Activated CD8-positive, alpha-beta T cell treated with anti-CD3 and anti-CD28 coated beads for 36 hours (primary cell): ENCODE results near the gene MACF1. TPM values are rescaled to one million over a fixed set of nuclear protein-coding genes. Genes with fewer than 3 reads are reported as not detected.

ENCODE experiments used
- ATAC-seq: fragments of 200-7000 bp; cut with Tn5 transposase; one replicate; pipeline ENCODE4 v1.10.0; 2021; ENCODE audit warnings: mild to moderate bottlenecking, moderate library complexity
- CTCF ChIA-PET: fragments of 350-600 bp; sonication (Branson Sonifier 250); formaldehyde crosslinking; loops from one replicate; lab custom pipeline; 2021; ENCODE audit warnings: antibody characterized with exemption; lab: Charles Lee
- POLR2A ChIA-PET: fragments of 350-600 bp; sonication (Branson Sonifier 250); formaldehyde crosslinking; loops from one replicate; lab custom pipeline; 2021; ENCODE audit warnings: antibody characterized with exemption; lab: Charles Lee
- DNase-seq: peaks from one replicate; pipeline ENCODE4 v3.0.0-alpha.2; 2020
- H3K27ac Mint-ChIP-seq: one replicate; pipeline ENCODE4 v1.8.0; 2021; ENCODE audit warnings: mild to moderate bottlenecking, mixed read lengths
- H3K27me3 Mint-ChIP-seq: one replicate; pipeline ENCODE4 v1.8.0; 2021; ENCODE audit warnings: mixed read lengths
- H3K36me3 Mint-ChIP-seq: one replicate; pipeline ENCODE4 v1.8.0; 2021; ENCODE audit warnings: low read depth, mixed read lengths
- H3K4me1 Mint-ChIP-seq: one replicate; pipeline ENCODE4 v1.8.0; 2021; ENCODE audit warnings: low read depth, mixed read lengths
- H3K4me3 Mint-ChIP-seq: one replicate; pipeline ENCODE4 v1.8.0; 2021; ENCODE audit warnings: mild to moderate bottlenecking, moderate library complexity, mixed read lengths
- H3K9me3 Mint-ChIP-seq: one replicate; pipeline ENCODE4 v1.8.0; 2021; ENCODE audit warnings: mixed read lengths
- CTCF ChIP-seq: fragments of 200-600 bp; IDR thresholded peaks from one replicate; pipeline ENCODE4 v1.8.0; 2022; ENCODE audit warnings: antibody characterized with exemption, mild to moderate bottlenecking
- intact Hi-C: fragments of 100-400 bp; cut with micrococcal nuclease; formaldehyde crosslinking; loops from one replicate; pipeline ENCODE4 v1.10.0; 2022
- total RNA-seq, 2 experiments: library from RNA; stranded (reverse); gene quantifications; one replicate each; pipeline ENCODE4 v1.2.3, GENCODE V29; 2021

Gene MACF1
- total RNA-seq, 2 experiments from 2014 or later = 201 to 215 TPM

- Mint-ChIP-seq H3K36me3 (no peaks in the 10 kb centered on the region), H3K4me1 (no peaks in the 10 kb centered on the region), H3K27me3 (no peaks in the 10 kb centered on the region), H3K4me3 (no peak overlapping the region), H3K27ac (no peak overlapping the region), H3K9me3 (no peaks in the 10 kb centered on the region)
- ChIA-PET CTCF (interaction anchor here (0.9 kb wide), 2 partner anchors 11 to 19 kb away, joined by 3 to 4 read pairs; no protein-coding TSS in a partner anchor), POLR2A (no interaction called here)
- DNase-seq (no peak), ATAC-seq (no peak)
- intact Hi-C loops = no loop called here
- TF ChIP-seq CTCF = no peak
Observed at GRCh38 chr1:39173119-39173994, 31.1 kb upstream of the MACF1 start.

GRCh38 chr1:39173995-39174380 is 30.5 kb upstream of the MACF1 start:
- Mint-ChIP-seq H3K27ac (no peak overlapping the region), H3K27me3 (no peaks in the 10 kb centered on the region), H3K9me3 (no peaks in the 10 kb centered on the region), H3K4me3 (no peak overlapping the region), H3K36me3 (no peaks in the 10 kb centered on the region), H3K4me1 (no peaks in the 10 kb centered on the region)
- intact Hi-C loops = no loop called here
- no peak for DNase-seq
- TF ChIP-seq CTCF = no peak
- POLR2A ChIA-PET = no interaction called here
- CTCF ChIA-PET = interaction anchor here (0.9 kb wide), 2 partner anchors 10 to 18 kb away, joined by 3 to 4 read pairs; no protein-coding TSS in a partner anchor
- ATAC-seq = no peak

- CTCF ChIA-PET = interaction anchor here (0.9 kb wide), 2 partner anchors 10 to 18 kb away, joined by 3 to 4 read pairs; no protein-coding TSS in a partner anchor
- Mint-ChIP-seq H3K4me3 (no peak overlapping the region), H3K27me3 (no peaks in the 10 kb centered on the region), H3K9me3 (no peaks in the 10 kb centered on the region), H3K36me3 (no peaks in the 10 kb centered on the region), H3K4me1 (no peaks in the 10 kb centered on the region), H3K27ac (no peak overlapping the region)
- intact Hi-C loops = no loop called here
- DNase-seq (no peak), ATAC-seq (no peak)
- no peak for TF ChIP-seq CTCF
- POLR2A ChIA-PET = no interaction called here
Observed at GRCh38 chr1:39174390-39175081, 30.0 kb upstream of the MACF1 start.

- no peaks in the 10 kb centered on the region for H3K27me3 Mint-ChIP-seq
- no peak overlapping the region for H3K4me3 Mint-ChIP-seq
- ATAC-seq (no peak), DNase-seq (no peak)
- H3K36me3 Mint-ChIP-seq = no peaks in the 10 kb centered on the region
- ChIA-PET CTCF (interaction anchor here (2.0 kb wide), 1 partner anchor 79 kb away, joined by 6 read pairs; no protein-coding TSS in a partner anchor), POLR2A (no interaction called here)
- H3K4me1 Mint-ChIP-seq = peaks cover under 1% of the 10 kb centered on the region
- intact Hi-C loops = no loop called here
- no peaks in the 10 kb centered on the region for H3K9me3 Mint-ChIP-seq
- no peak overlapping the region for H3K27ac Mint-ChIP-seq
- no peak for TF ChIP-seq CTCF
Observed at GRCh38 chr1:39177706-39178105, 26.8 kb upstream of the MACF1 start.
